Measurements from ENCODE around the gene CCDC40.

The CCDC40 gene

GRCh38 chr17:80132906-80133625, 96.6 kb downstream of the CCDC40 start:
- in situ Hi-C loops (cut with MboI; ENCODE audit: low sequenced_read_pairs), result no loop called here

DNA sequence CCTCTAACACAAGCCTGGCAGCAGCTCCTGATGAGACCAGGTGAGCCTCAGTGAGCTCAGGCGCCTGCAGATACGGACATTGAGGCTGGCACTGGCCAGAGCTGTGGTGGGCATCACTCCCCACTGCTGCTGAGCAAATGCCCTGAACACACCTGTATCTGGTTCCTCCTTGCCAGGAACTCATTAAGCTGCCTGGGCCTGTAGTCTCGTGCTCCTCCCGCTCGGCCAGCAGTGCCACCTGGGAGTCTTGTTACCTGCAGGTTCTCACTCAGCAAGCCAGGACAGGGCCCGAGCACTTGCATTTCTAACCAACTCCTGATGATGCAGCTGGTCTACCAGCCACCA, 97.2 kb downstream of the CCDC40 start:
- in situ Hi-C loops (cut with MboI; ENCODE audit: low sequenced_read_pairs), result no loop called here

DNA sequence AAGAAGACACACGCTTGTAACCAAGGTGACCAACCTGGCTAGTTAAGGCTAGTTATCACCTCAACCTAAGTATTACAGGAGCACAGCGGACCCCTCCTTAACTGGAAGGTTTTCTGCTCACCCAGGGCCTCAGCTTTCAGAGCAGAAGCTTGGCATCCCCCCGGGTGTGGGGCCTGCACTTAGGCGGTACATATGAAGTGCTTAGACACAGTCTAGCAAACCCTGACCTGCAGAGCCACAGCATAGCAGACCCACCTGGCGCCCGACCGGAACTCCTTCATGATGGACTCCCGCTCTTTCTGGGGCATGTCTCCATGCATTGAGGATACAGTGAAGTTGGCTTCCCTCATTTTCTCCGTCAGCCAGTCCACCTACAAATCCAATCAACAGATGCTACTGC, 100.7 kb downstream of the CCDC40 start:
- in situ Hi-C loops (cut with MboI; ENCODE audit: low sequenced_read_pairs), result no loop called here

DNA sequence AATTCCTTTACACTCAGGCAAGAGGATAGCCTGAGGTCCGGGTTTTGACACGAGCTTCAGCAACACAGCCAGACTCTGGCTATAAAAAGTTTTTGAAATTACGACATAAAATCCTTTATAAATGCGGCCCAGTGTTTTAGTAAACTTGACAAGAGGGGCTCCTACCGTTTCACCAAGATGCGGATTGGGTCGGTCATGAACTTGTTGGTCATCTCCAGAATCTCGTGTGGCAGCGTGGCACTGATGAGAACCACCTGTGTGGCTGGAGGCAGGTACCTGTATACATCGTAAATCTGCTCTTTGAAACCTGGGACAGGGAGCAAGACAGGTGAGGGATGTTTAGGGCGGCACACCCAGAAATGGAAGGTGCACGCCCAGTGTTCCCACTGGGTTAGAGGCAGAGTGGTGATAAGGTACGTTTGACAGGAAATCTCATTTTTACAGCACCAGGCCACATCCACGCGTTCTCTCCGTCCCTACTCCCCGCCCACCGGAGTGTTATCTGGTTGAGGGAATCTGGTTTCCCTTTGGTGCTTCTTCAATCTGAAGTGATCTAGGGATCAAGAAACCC, 102.5 kb downstream of the CCDC40 start:
- in situ Hi-C loops (cut with MboI; ENCODE audit: low sequenced_read_pairs), result no loop called here

DNA sequence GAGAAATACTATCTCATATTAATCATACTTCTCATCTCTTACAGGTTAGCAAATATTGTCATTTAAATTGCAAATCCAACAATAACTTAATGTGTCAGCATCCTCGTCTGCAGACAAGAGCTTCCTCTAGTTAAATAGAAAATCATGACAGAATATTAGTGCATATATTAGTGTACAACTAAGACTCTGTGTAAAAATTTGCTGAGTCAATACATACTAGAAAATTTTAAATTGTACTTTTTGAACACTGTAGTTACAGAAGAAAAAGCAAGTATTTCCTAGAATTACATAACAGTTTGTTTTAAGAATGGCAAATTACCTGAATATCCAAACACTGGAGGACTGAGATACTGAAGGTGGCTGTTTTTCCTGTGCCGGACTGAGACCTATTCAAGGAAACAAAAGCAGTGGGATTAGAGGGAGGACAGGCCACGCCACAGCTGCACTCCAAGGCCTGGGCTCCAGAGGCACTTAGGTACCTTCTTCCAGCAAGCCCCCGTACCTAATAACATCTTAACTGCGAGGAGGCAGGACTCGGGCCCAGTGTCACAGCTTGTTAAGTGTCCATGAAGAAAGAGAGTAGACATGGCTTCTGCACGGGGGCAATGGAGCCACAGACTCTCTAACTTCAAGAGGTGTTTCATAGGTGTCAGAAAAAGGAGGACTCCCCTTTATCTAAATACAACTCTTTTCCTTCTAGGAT, 105.2 kb downstream of the CCDC40 start:
- in situ Hi-C loops (cut with MboI; ENCODE audit: low sequenced_read_pairs), result no loop called here

- in situ Hi-C loops (cut with MboI; ENCODE audit: low sequenced_read_pairs), result no loop called here
Measured at GRCh38 chr17:80142929-80143328, 106.5 kb downstream of the CCDC40 start.

GRCh38 chr17:80145076-80146075, 108.9 kb downstream of the CCDC40 start:
- in situ Hi-C loops (cut with MboI; ENCODE audit: low sequenced_read_pairs), result no loop called here

DNA sequence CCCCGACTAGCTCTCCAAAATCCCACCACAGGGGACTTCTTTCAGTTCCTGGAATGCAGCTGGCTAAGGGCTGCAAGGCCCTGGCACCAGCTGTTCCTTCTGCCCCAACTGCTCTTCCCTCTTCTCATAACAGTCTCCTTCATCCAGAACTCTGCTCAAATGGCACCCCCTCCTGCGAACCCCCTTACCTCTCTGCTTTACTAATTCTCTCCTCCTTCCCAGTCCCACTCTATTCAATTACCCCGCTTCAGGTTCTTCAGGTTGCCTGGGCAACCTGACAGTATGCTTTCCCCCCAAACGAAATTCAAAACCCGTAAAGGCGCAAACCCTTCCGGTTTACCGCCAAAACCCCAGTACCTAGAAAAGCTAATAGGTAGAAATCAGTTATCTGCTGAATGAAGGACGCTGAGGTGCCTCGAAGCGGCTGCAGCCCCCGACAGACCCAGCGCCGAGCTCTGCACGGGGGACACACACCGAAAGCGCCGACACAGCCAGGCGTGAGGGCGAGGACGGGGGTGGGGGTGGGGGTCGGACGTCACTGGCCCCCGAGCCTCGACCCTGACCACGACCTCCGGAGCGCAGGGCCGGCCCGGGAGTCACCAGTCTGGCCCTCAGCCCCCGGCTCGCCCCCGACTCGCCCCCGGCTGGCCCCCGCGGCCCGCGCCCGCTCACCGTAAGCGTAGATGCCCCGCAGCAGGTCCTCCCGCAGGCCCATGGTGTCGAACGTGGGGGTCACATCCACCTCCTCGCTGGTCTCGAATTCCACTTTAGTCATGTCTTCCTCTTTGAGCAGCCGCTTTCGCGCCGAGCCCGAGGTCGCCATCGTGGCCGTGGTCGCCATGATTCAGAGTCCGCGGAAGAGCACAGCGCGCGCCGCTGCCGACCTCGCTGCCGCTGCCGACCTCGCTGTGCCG, 109.9 kb downstream of the CCDC40 start:
- in situ Hi-C loops (cut with MboI; ENCODE audit: low sequenced_read_pairs), result no loop called here

- in situ Hi-C loops (cut with MboI; ENCODE audit: low sequenced_read_pairs), result no loop called here
Measured at GRCh38 chr17:80147035-80147822, 110.8 kb downstream of the CCDC40 start, which contains the start of gene EIF4A3. TSS of gene EIF4A3 (minus strand) at chr17:80147128. CDS start at chr17:80146961, 167 bp downstream.

All from HL-60/S4 treated with retinoic acid at 250 ng/mL for 4 days and 3 days (cell line).